ENCODE results near the gene SNTA1.

- TF ChIP-seq CTCF (IDR thresholded peaks at IDR 0.05) (no peak), EP300 (IDR thresholded peaks at IDR 0.05) (no peak), POLR2A (IDR thresholded peaks at IDR 0.05; ENCODE audit: low read depth) (no peak), POLR2AphosphoS5 (IDR thresholded peaks at IDR 0.05) (no peak)
Observed at GRCh38 chr20:33437141-33437911, 6.2 kb downstream of the SNTA1 start.
